ENCODE data around the gene RICTOR.
"Not testable (repeated sequence)": the region's sequence is repeated elsewhere in the genome, so short reads cannot be mapped to it uniquely, and the experiment has no call there.

RICTOR gene

GRCh38 chr5:39058178-39058921 is 15.8 kb downstream of the RICTOR start:
- no peak for DNase-seq (ENCODE audit: low read depth in 3 of 3)

- no peak for DNase-seq (ENCODE audit: low read depth in 3 of 3)
These were observed 16.5 kb downstream of the RICTOR start for GRCh38 chr5:39057734-39058133.

- DNase-seq (ENCODE audit: low read depth in 3 of 3): no peak
These were observed 18.3 kb downstream of the RICTOR start for GRCh38 chr5:39055768-39056398.

GRCh38 chr5:39055027-39055767 is 19.0 kb downstream of the RICTOR start:
- DNase-seq (ENCODE audit: low read depth in 3 of 3): no peak

GRCh38 chr5:39053189-39053588 is 21.0 kb downstream of the RICTOR start:
- DNase-seq (ENCODE audit: low read depth in 3 of 3): no peak

- no peak for DNase-seq (ENCODE audit: low read depth in 3 of 3)
These were observed 22.1 kb downstream of the RICTOR start for GRCh38 chr5:39052141-39052540.

- no peak for DNase-seq (ENCODE audit: low read depth in 3 of 3)
These were observed 24.9 kb downstream of the RICTOR start for GRCh38 chr5:39049315-39049714.

- DNase-seq (ENCODE audit: low read depth in 3 of 3): no peak
These were observed 33.3 kb downstream of the RICTOR start for GRCh38 chr5:39040875-39041274.

GRCh38 chr5:39034493-39034892 is 39.7 kb downstream of the RICTOR start:
- not testable (repeated sequence) for DNase-seq (ENCODE audit: low read depth in 3 of 3)

GRCh38 chr5:39031041-39031440 is 43.2 kb downstream of the RICTOR start:
- no peak for DNase-seq (ENCODE audit: low read depth in 3 of 3)

GRCh38 chr5:39025456-39025855 is 48.7 kb downstream of the RICTOR start:
- DNase-seq (ENCODE audit: low read depth in 3 of 3): no peak

- no peak for DNase-seq (ENCODE audit: low read depth in 3 of 3)
These were observed 49.3 kb downstream of the RICTOR start for GRCh38 chr5:39024884-39025283.

- DNase-seq (ENCODE audit: low read depth in 3 of 3): no peak
These were observed 50.2 kb downstream of the RICTOR start for GRCh38 chr5:39024005-39024404.

- DNase-seq (ENCODE audit: low read depth in 3 of 3): no peak
These were observed 51.1 kb downstream of the RICTOR start for GRCh38 chr5:39023121-39023520.

GRCh38 chr5:39022151-39022550 is 52.0 kb downstream of the RICTOR start:
- DNase-seq (ENCODE audit: low read depth in 3 of 3): no peak

- DNase-seq (ENCODE audit: low read depth in 3 of 3): no peak
These were observed 52.8 kb downstream of the RICTOR start for GRCh38 chr5:39021413-39021812.

- no peak for DNase-seq (ENCODE audit: low read depth in 3 of 3)
These were observed 53.7 kb downstream of the RICTOR start for GRCh38 chr5:39020458-39020857.

GRCh38 chr5:39019254-39019653 is 54.9 kb downstream of the RICTOR start:
- no peak for DNase-seq (ENCODE audit: low read depth in 3 of 3)

GRCh38 chr5:39017504-39017903 is 56.7 kb downstream of the RICTOR start:
- DNase-seq (ENCODE audit: low read depth in 3 of 3): no peak

GRCh38 chr5:39016587-39017275 is 57.5 kb downstream of the RICTOR start:
- no peak for DNase-seq (ENCODE audit: low read depth in 3 of 3)

- DNase-seq (ENCODE audit: low read depth in 3 of 3): no peak
These were observed 58.2 kb downstream of the RICTOR start for GRCh38 chr5:39015743-39016586.
